Esophagus (tissue), 2 donors: ENCODE results near the gene PPM1F. TPM values are rescaled to one million over a fixed set of nuclear protein-coding genes. Genes with fewer than 3 reads are reported as not detected.

Experiments
- H3K27ac ChIP-seq, 2 donors: one replicate each; pipeline ENCODE4 v1.5.1; 2013; ENCODE audit warnings: low read depth in 2 of 2, mild to moderate bottlenecking in 2 of 2, inconsistent platforms in 1 of 2, low read length in 1 of 2, moderate library complexity in 1 of 2
- H3K27me3 ChIP-seq, 2 donors: one replicate each; pipeline ENCODE4 v1.6.1; 2013; ENCODE audit warnings: low read length in 2 of 2, control low read depth in 1 of 2, mild to moderate bottlenecking in 1 of 2; ENCODE audit not compliant: insufficient read depth in 2 of 2, control insufficient read depth in 1 of 2
- H3K36me3 ChIP-seq, 2 donors: one replicate each; pipeline ENCODE4 v1.6.1; 2013; ENCODE audit warnings: low read length in 1 of 2; ENCODE audit not compliant: control insufficient read depth in 2 of 2, insufficient read depth in 2 of 2
- H3K4me1 ChIP-seq, 2 donors: one replicate each; pipeline ENCODE4 v1.6.1; 2013; ENCODE audit warnings: low read length in 1 of 2; ENCODE audit not compliant: control insufficient read depth in 2 of 2, insufficient read depth in 2 of 2
- H3K4me3 ChIP-seq, 2 donors: one replicate each; pipeline ENCODE4 v1.5.1; 2013; ENCODE audit warnings: low read length in 2 of 2, mild to moderate bottlenecking in 2 of 2, low read depth in 1 of 2, moderate library complexity in 1 of 2
- H3K9me3 ChIP-seq, 2 donors: one replicate each; pipeline ENCODE4 v1.6.1; 2013; ENCODE audit warnings: mild to moderate bottlenecking in 2 of 2, low read depth in 1 of 2, low read length in 1 of 2, moderate library complexity in 1 of 2; ENCODE audit not compliant: control insufficient read depth in 2 of 2, insufficient read depth in 1 of 2
- WGBS, 2 donors: extraction: QIAGEN DNeasy Blood & Tissue Kit; methylation state at CpG; one replicate each; pipeline ENCODE4 v1.1.7; 2013; 5-methylcytosine and 5-hydroxymethylcytosine counted together
- polyA plus RNA-seq, 2 donors: library from polyadenylated mRNA; stranded (reverse); fragments of 200-250 nt; gene quantifications; one replicate each; pipeline ENCODE4 v1.2.3, GENCODE V29; 2013
- donor health status: healthy with polysubstance abuse.
- donor health status: Bipolar disorder and iron deficiency.

The PPM1F gene
- polyA plus RNA-seq, 2 donors = 14.3 to 15.5 TPM

DNA sequence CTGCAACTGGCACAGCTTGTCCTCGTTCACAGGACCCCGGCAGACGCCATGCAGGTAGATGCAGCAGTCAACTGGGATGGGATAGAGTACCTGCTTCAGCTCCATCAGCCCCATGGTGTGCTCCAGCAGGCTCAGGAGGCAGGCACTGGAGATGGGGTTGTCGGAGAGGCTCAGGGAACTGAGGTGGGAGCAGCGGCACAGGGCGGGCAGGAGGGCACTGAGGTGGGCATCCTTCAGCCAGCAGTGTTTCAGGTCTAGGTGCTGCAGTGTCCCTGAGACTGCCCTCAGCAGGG, 38.6 kb upstream of the PPM1F start:
- WGBS, 2 donors = 82 to 83% methylated on average over 6 of the region's 6 CpGs

DNA sequence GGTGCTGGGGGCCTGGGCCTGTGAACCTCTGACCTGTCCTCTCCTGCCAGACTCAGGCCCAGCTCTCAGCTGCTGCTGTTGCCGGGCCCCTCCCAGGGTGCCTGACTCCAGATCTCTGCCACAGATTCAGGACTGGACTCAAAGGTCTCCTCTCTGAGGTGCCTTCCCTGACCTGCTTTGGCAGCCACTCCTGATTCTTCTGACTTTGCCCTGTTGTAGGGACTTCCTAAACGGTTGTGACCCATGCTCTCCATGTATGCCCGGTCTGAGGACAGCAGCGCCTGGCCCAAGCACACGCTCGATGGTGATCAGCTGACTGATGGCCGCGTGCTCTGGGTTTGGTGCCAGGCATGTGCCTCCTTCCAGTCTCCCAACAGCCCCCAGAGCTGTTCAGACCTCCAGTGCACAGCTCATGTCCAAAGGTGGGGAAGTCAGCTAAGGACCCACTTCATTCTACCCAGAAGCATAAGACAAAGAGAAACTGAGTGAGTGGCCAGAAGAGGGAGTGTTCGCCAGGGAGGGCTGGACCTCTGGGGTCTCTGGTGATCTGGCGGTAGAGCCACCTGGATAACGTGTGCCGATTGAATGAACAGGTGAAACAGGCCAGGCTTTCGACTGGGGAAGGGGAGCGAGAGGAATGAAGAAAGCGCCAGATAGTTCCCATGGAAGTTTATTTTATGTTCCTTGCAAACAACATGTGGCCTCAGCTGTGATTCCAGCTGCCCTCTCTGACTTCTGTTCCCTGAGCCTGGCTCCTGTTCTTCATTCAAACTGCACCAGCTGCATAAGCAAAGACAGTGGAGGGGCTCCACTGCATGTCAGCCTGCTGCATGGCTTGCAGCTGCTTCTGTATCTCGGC, 38.0 kb upstream of the PPM1F start:
- Histone ChIP-seq H3K9me3 (no peaks in the 10 kb centered on the region), H3K27ac (no peak overlapping the region), H3K27me3 (no peaks in the 10 kb centered on the region), H3K36me3 (no peaks in the 10 kb centered on the region), H3K4me1 (no peaks in the 10 kb centered on the region), H3K4me3 (no peak overlapping the region)
- WGBS, 2 donors = 69 to 78% methylated on average over 16 of the region's 16 CpGs

More for the DNA sequence above, 38.6 kb upstream of the PPM1F start:
- H3K9me3 ChIP-seq = no peaks in the 10 kb centered on the region
- H3K36me3 ChIP-seq = no peaks in the 10 kb centered on the region
- no peaks in the 10 kb centered on the region for H3K4me1 ChIP-seq
- no peak overlapping the region for H3K27ac ChIP-seq
- H3K27me3 ChIP-seq = no peaks in the 10 kb centered on the region
- no peak overlapping the region for H3K4me3 ChIP-seq

DNA sequence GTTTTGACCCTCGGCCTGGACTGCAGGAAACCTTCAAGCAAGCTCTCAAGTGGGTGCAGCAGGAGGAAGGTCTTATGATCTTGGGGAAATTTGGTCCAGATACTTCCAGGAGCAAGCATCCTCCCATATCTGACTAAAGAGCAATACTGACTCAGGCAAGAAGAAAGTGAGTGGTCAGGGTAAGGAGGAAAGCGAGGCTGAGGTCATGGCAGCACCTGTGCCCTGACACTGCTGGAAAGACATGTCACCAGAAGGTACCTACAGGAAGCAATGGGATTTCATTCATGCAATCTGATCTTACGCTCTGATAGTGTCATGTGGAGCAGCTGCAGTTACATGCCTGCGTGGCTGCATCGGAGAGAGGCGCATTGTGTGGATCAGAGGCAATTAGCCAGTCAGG, 36.4 kb upstream of the PPM1F start:
- no peaks in the 10 kb centered on the region for H3K4me1 ChIP-seq
- H3K9me3 ChIP-seq = no peaks in the 10 kb centered on the region
- H3K27ac ChIP-seq = no peak overlapping the region
- no peaks in the 10 kb centered on the region for H3K27me3 ChIP-seq
- WGBS, 2 donors = 77 to 78% methylated on average over 6 of the region's 6 CpGs
- no peaks in the 10 kb centered on the region for H3K36me3 ChIP-seq
- H3K4me3 ChIP-seq = no peak overlapping the region

DNA sequence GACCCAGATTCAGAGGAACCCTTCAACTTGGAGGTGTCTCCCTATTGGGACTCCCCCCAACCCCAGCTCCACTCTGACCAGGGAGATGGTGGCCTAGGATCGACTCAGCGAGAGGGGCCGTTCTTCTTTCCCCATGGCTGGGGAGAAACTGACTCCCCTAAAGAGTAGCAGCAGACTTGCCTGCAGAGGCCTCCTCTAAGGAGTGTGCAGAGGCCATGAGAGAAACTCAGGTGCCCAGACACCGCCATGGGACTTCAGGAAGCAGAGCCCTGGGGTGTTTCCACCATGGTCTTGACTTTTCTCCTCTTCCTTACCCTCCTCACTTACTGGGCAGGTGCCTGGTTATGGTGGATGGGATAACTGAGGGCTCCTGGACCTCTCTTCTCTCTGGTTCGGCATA, 32.6 kb upstream of the PPM1F start:
- H3K27ac ChIP-seq = no peak overlapping the region
- 92 to 93% methylated on average over 5 of the region's 5 CpGs for WGBS, 2 donors
- no peak overlapping the region for H3K4me3 ChIP-seq
- no peaks in the 10 kb centered on the region for H3K9me3 ChIP-seq
- no peaks in the 10 kb centered on the region for H3K36me3 ChIP-seq
- no peaks in the 10 kb centered on the region for H3K27me3 ChIP-seq
- no peaks in the 10 kb centered on the region for H3K4me1 ChIP-seq

DNA sequence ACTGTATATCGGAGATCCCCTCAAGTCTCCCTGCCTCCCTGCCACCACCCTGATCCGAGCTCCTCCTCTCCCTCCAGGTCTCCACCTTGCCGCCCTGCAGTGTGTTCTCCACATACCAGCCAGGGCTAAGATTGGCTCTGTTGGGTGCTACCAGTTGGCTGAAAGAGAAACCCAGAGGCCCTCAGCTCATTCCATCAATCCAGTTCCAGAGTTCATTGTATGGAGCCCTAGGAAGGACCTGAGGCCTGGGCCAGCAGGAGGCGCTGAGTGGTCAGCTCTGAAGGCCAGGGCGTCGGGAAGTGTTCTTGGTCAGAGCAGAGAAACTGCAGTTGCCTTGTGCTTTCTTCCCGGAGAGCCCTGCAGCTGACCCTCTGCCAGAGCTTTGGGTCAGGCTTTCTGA, 32.1 kb upstream of the PPM1F start:
- no peak overlapping the region for H3K4me3 ChIP-seq
- 48 to 50% methylated on average over 7 of the region's 7 CpGs for WGBS, 2 donors
- H3K9me3 ChIP-seq = no peaks in the 10 kb centered on the region
- H3K4me1 ChIP-seq = no peaks in the 10 kb centered on the region
- no peak overlapping the region for H3K27ac ChIP-seq
- no peaks in the 10 kb centered on the region for H3K36me3 ChIP-seq
- H3K27me3 ChIP-seq = no peaks in the 10 kb centered on the region

DNA sequence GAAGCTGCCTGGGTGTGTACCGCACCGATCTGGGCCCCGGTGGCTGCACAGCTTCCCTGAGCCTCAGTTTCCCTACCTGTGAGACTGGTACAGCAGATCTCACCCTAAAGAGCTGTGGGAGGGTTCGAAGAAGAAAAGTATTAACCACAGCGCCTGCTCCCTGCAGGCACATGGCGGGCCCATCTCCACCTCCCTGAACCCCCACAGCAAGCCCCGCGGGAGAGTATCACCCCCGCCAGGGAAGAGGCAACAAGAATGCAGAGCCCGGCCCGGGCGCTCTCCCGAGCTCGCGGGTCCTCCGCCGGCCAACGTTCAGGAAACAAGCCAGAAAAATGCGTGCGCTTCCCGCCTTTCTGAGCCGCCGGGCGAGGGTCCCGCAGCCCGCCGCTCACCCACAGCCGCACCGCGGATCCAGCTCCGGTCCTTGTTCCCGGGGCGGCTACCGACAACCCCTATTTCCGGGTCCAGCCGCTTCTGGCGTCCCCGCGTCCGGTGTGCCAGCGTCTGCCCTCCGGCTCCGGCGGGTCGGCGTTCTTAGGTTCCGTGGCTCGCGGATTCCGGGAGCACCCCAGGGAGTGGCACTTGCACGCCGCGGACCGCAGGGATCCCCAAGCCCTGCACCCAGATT, 29.8 kb upstream of the PPM1F start, which contains the start of gene TOP3B:
TSS of gene TOP3B (minus strand) at position 450 of the 628 bp plus-strand sequence. CDS start 7,078 bp downstream, outside the sequence.
- H3K9me3 ChIP-seq = no peaks in the 10 kb centered on the region
- 0 to 1% methylated on average over 53 to 54 of the region's 54 CpGs for WGBS, 2 donors
- peaks cover 0 to 6% of the 10 kb centered on the region in 2 donors for H3K36me3 ChIP-seq
- peak within 1 kb of the TSS; percentile 60 to 77 for H3K27ac ChIP-seq
- H3K27me3 ChIP-seq = no peaks in the 10 kb centered on the region
- peak within 1 kb of the TSS; percentile 87 for H3K4me3 ChIP-seq
- H3K4me1 ChIP-seq = no peaks in the 10 kb centered on the region

DNA sequence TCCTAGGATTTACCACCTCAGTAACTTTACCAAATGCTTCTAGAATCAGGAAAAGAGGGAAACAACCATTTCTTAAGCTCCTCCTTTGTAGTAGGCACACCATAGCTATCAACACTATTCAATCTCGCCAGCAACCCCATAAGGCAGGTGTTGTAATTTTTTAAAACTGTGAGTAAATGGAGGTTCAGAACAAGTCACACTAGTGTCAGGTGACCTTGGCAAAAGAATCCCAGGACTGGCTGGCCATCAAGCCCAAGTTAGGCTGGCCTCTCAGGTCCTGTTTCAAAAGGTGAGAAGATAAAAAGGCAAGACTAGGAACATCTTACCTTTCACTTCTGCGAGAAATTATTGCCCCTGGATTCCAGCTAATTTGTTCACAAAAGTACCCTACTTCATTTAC, 29.2 kb upstream of the PPM1F start:
- WGBS, 2 donors = 18 to 21% methylated on average over 2 of the region's 2 CpGs
- no peaks in the 10 kb centered on the region for H3K9me3 ChIP-seq
- H3K36me3 ChIP-seq = peaks cover 0 to 6% of the 10 kb centered on the region in 2 donors
- peak overlapping the region; percentile 87 for H3K4me3 ChIP-seq
- H3K27ac ChIP-seq = no peak overlapping the region
- H3K4me1 ChIP-seq = no peaks in the 10 kb centered on the region
- no peaks in the 10 kb centered on the region for H3K27me3 ChIP-seq

DNA sequence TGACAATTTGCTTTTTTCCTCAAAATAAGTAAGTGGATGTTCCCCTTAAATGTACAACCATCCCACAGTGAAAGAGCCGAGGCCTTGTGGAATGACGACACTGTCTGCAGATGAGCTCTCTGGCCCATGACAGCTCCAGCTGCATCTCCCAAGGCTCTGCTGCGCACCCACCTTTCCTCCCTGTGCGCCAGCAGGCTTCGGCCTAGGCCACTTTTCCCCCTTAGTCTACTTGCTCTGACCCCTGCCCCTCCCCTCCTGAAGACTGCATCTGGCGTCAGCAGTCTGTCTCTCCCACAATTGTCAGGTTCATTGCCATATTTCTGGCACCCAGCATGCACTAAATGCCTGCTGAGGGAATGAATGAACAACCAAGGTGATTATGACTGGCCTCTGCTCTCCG, 27.9 kb upstream of the PPM1F start:
- Histone ChIP-seq H3K27me3 (no peaks in the 10 kb centered on the region), H3K27ac (no peak overlapping the region), H3K36me3 (peaks cover 0 to 6% of the 10 kb centered on the region in 2 donors), H3K4me3 (no peak overlapping the region), H3K4me1 (no peaks in the 10 kb centered on the region), H3K9me3 (no peaks in the 10 kb centered on the region)
- WGBS, 2 donors = 78 to 81% methylated on average over 7 of the region's 7 CpGs

DNA sequence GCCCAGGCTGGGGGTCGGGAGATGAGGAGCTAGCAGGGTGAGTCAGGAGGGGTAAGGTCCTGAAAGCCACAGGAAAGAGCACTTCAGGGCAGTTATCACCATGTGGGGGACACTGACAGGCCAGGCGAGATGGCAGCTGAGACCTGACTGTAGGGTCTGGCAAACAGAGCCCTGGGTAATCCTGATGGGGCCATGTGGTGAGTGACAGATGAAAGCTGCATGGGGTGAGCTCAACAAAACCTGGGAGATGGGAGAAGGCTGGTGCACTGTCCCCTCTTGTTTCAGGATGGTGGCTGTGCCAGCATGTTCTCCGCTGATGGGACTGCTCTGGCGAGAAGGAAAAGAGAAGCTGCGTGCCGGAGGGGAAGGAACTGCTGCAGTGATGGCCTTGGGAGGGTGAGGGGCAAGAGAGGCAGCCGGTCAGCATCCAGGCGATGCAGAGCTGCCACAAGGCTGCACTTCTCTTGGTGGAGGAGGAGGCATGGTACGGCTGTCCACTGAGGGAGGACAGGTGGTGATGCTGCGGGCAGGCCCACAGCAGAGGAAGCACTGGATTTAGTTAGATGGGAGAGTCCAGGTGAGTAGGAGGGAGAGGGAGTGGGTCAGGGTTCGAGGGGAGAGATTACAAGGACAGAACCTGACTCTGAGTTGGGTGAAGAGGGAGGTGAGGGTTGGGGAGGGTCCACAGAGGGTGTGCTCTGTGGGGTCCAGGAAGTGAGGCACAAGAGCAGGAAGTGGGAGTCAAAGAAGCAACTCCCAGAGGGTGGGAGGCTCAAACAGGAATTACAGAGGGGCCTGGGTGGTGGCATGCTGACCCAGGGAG, 26.1 kb upstream of the PPM1F start:
- Histone ChIP-seq H3K27ac (no peak overlapping the region), H3K27me3 (no peaks in the 10 kb centered on the region), H3K36me3 (peaks cover 8 to 17% of the 10 kb centered on the region in 2 donors), H3K4me3 (no peak overlapping the region), H3K4me1 (no peaks in the 10 kb centered on the region), H3K9me3 (no peaks in the 10 kb centered on the region)
- 81 to 83% methylated on average over 11 of the region's 11 CpGs for WGBS, 2 donors
